Fibroblast of lung (primary cell): ENCODE results near the gene INPP4A.

Experiments
- CTCF ChIP-seq, 2 donors: IDR thresholded peaks in 1 of 2; conservative IDR thresholded peaks in 1 of 2; 1 replicate in 1 of 2; 2 replicates in 1 of 2; pipeline ENCODE4 v1.5.1; 2011 to 2012; ENCODE audit warnings: low read length in 2 of 2, control low read depth in 1 of 2, inconsistent platforms in 1 of 2, low read depth in 1 of 2, mild to moderate bottlenecking in 1 of 2
- EZH2 ChIP-seq: IDR thresholded peaks from 2 replicates; pipeline ENCODE4 v1.5.1; 2012; ENCODE audit warnings: low read length, control low read depth, mild to moderate bottlenecking; ENCODE audit errors: missing control alignments

DNA sequence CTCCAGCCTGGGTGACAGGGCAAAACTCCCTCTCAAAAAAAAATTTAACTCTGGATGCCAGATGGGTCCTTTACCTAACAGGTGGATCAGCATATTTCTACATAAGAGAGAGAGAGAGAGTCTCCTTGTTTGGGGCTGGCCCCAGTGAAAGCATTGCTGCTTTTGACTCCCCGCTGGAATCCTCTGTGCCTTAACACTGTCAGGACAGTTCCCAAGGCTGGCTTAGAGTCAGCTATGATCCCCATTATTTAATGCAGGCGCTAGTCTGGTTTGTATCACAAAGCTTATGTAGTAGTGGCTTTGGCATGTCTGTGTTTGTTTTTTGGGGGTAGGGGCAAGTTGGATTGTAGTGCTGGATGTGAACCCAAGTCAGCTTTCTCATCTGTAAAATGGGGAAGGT, 9.4 kb downstream of the INPP4A start:
- TF ChIP-seq EZH2 (no peak), CTCF (conservative IDR thresholded peaks at IDR 0.05 in 1 of 2, IDR thresholded peaks at IDR 0.05 in 1 of 2; ENCODE audit: low read depth in 1 of 2, low read length in 2 of 2) (no peak)
